Hepatocyte (in vitro differentiated cells): ENCODE results near the gene DNAJB1. TPM values are rescaled to one million over a fixed set of nuclear protein-coding genes. Genes with fewer than 3 reads are reported as not detected.

Experiments used
- DNase-seq: peaks from one replicate; pipeline ENCODE4 v3.0.0-alpha.2; 2016; ENCODE audit warnings: low spot score
- H2AFZ ChIP-seq: fragments of 200-600 bp; sonication (generic); 2 replicates; pipeline ENCODE4 v1.6.0; 2016; ENCODE audit warnings: antibody characterized with exemption, mild to moderate bottlenecking
- H3K27ac ChIP-seq: fragments of 200-600 bp; sonication (generic); 2 replicates; pipeline ENCODE4 v1.5.1; 2016; ENCODE audit warnings: mild to moderate bottlenecking
- H3K27me3 ChIP-seq: fragments of 200-600 bp; sonication (generic); 2 replicates; pipeline ENCODE4 v1.6.1; 2016
- H3K36me3 ChIP-seq: fragments of 200-600 bp; sonication (generic); replicated peaks from 2 replicates; pipeline ENCODE4 v1.5.1; 2016; ENCODE audit warnings: low read depth; ENCODE audit not compliant: insufficient read depth
- H3K4me1 ChIP-seq: fragments of 200-600 bp; sonication (generic); 2 replicates; pipeline ENCODE4 v1.5.1; 2016; ENCODE audit warnings: mild to moderate bottlenecking, moderate library complexity; ENCODE audit not compliant: insufficient read depth
- H3K4me2 ChIP-seq: fragments of 200-600 bp; sonication (generic); 2 replicates; pipeline ENCODE4 v1.6.0; 2016
- H3K4me3 ChIP-seq: fragments of 200-600 bp; sonication (generic); 2 replicates; pipeline ENCODE4 v1.5.1; 2016; ENCODE audit warnings: mild to moderate bottlenecking
- H3K79me2 ChIP-seq: fragments of 200-600 bp; sonication (generic); 2 replicates; pipeline ENCODE4 v1.6.0; 2017; ENCODE audit warnings: mild to moderate bottlenecking
- H3K9me2 ChIP-seq: fragments of 200-600 bp; sonication (generic); replicated peaks from 2 replicates; pipeline ENCODE4 v1.6.0; 2017; ENCODE audit warnings: mild to moderate bottlenecking; ENCODE audit not compliant: insufficient read depth
- H3K9me3 ChIP-seq: fragments of 200-600 bp; sonication (generic); 2 replicates; pipeline ENCODE4 v1.5.1; 2016; ENCODE audit warnings: low read depth, mild to moderate bottlenecking
- H4K20me1 ChIP-seq: fragments of 200-600 bp; sonication (generic); 2 replicates; pipeline ENCODE4 v1.6.0; 2016; ENCODE audit warnings: mild to moderate bottlenecking; ENCODE audit not compliant: insufficient read depth, poor library complexity, severe bottlenecking
- EZH2 ChIP-seq: fragments of 200-600 bp; sonication (generic); IDR thresholded peaks from 2 replicates; pipeline ENCODE4 v1.6.1; 2016; ENCODE audit warnings: antibody characterized with exemption, mild to moderate bottlenecking, borderline replicate concordance
- EZH2phosphoT487 ChIP-seq: fragments of 200-600 bp; sonication (generic); IDR thresholded peaks from one replicate; pipeline ENCODE4 v1.6.1; 2018; ENCODE audit warnings: antibody characterized with exemption, mild to moderate bottlenecking, low read depth, moderate library complexity; ENCODE audit not compliant: unreplicated experiment, severe bottlenecking
- WGBS: methylation state at CpG from one replicate; pipeline ENCODE4 v1.1.6; 2016; ENCODE audit warnings: low lambda C conversion rate; ENCODE audit errors: missing lambda C conversion rate; 5-methylcytosine and 5-hydroxymethylcytosine counted together
- polyA plus RNA-seq: library from polyadenylated mRNA; unstranded; fragments of >200 nt; fragmentation: Nextera tagmentation; extraction: Ambion mirVana; gene quantifications from 2 replicates; pipeline ENCODE4 v1.2.1, GENCODE V29; 2016
- total RNA-seq: library from RNA; depleted of rRNA; stranded (reverse); fragments of >200 nt; gene quantifications from 2 replicates; pipeline ENCODE4 v1.2.3, GENCODE V29; 2014
- TF ChIP-seq, protein P1 (sequence below): fragments of 200-600 bp; sonication (generic); IDR thresholded peaks from 2 replicates; pipeline ENCODE4 v1.5.1; 2016; ENCODE audit warnings: antibody characterized with exemption, mild to moderate bottlenecking; ENCODE audit not compliant: poor library complexity

The DNAJB1 gene
- total and polyA plus RNA-seq, 2 experiments from 2014 or later, result 104 to 185 TPM

DNA sequence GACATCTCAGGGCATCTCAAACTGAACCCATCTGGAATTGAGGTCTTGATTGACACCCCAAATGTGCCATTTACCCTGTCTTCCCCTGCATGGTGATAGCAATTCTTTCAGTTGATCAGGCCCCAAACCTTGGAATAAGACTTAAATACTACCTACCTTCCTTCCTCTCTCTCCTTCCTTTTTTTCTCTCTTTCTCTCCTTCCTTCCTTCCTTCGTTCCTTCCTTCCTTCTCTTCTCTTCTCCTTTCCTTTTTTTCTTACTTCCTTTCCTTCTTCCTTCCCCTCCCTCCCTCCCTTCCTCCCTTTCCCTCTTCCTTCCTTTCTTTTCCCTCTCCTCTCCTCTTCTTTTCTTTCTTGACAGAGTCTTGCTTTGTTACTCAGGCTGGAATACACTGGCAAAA lies 14.9 kb downstream of the DNAJB1 start:
- Histone ChIP-seq H4K20me1 (no peaks in the 10 kb centered on the region), H3K9me2 (no peaks in the 10 kb centered on the region), H3K27ac (no peak overlapping the region), H3K4me2 (no peak overlapping the region), H2AFZ (no peak overlapping the region), H3K4me3 (no peak overlapping the region), H3K79me2 (no peaks in the 10 kb centered on the region), H3K36me3 (no peaks in the 10 kb centered on the region), H3K9me3 (no peaks in the 10 kb centered on the region), H3K4me1 (peaks cover 27% of the 10 kb centered on the region), H3K27me3 (no peaks in the 10 kb centered on the region)
- no CpG with 5 or more reads among the region's 1 CpG for WGBS
- TF ChIP-seq EZH2, result no peak
- TF ChIP-seq EZH2phosphoT487, result no peak
- TF ChIP-seq, protein P1, sequence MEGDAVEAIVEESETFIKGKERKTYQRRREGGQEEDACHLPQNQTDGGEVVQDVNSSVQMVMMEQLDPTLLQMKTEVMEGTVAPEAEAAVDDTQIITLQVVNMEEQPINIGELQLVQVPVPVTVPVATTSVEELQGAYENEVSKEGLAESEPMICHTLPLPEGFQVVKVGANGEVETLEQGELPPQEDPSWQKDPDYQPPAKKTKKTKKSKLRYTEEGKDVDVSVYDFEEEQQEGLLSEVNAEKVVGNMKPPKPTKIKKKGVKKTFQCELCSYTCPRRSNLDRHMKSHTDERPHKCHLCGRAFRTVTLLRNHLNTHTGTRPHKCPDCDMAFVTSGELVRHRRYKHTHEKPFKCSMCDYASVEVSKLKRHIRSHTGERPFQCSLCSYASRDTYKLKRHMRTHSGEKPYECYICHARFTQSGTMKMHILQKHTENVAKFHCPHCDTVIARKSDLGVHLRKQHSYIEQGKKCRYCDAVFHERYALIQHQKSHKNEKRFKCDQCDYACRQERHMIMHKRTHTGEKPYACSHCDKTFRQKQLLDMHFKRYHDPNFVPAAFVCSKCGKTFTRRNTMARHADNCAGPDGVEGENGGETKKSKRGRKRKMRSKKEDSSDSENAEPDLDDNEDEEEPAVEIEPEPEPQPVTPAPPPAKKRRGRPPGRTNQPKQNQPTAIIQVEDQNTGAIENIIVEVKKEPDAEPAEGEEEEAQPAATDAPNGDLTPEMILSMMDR, result no peak
- DNase-seq, result no peak

DNA sequence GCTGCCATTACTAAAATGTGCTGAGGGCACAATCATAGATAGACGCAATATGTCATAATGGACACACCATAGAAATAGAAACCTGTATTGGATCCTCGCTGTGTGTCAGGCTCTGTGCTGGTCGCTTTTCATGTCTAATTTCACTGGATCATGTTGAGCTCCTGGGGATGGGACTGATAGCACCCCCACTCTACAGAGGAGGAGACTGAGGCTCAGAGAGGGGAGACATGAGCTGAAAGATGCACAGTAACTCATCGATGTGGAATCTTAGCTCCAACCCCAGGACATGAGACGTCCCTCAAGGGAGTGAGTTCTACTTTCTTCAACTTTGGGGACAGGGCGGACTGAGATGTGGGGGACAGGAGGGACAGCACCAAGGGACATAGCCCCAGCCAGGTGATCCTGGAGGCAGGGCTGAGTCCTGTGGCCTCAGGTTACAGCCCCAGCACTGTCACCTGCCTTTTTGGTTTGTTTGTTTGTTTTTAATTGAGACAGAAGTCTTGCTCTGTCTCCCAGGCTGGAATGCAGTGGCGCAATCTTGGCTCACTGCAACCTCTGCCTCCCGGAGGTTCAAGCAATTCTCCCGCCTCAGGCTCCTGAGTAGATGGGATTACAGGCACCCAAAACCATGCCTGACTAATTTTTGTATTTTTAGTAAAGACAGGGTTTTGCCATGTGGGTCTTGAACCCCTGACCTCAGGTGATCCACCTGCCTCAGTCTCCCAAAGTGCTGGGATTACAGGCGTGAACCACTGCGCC lies 15.7 kb downstream of the DNAJB1 start:
- H3K79me2 ChIP-seq, result no peaks in the 10 kb centered on the region
- H3K4me3 ChIP-seq, result no peak overlapping the region
- no peak for TF ChIP-seq EZH2
- TF ChIP-seq, protein P1, result no peak
- no peak for TF ChIP-seq EZH2phosphoT487
- H3K27ac ChIP-seq, result no peak overlapping the region
- H4K20me1 ChIP-seq, result no peaks in the 10 kb centered on the region
- H3K27me3 ChIP-seq, result no peaks in the 10 kb centered on the region
- peaks cover 31% of the 10 kb centered on the region for H3K4me1 ChIP-seq
- 67% methylated on average over 11 of the region's 11 CpGs for WGBS
- no peak overlapping the region for H3K4me2 ChIP-seq
- no peak overlapping the region for H2AFZ ChIP-seq
- DNase-seq, result no peak
- no peaks in the 10 kb centered on the region for H3K9me2 ChIP-seq
- no peaks in the 10 kb centered on the region for H3K9me3 ChIP-seq
- no peaks in the 10 kb centered on the region for H3K36me3 ChIP-seq

DNA sequence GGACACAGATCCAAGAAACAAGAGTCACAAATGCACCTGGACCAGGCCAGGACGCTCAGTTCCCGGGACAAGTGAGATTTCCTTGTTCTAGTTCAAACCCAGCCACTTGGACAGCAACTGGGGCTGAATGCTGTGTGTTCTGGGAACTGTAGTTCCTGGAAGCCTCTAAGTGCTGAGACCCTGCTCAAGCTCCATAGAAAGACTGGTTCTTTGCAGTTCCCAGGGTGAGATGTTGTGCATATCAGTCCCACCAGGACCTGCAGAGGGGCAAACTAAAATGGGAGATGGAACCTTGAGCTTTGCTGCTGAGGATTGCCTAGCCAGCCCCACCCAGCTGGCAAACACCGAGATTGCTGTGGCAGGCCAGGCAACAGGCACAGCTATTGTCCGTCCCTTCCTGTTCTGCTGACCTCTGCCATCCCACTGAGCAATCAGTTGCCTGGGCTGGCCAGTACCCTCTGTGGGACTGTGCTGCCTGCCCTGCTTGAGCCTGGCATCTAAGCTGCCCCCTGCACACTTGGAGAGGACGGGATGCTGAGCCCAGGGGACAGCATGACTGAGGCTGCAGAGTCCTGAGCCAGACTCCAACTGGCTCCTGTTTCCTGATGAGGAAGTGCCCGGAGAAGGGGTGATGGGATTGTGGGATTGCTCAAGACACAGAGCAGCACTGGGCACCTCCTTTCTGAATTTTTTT lies 20.8 kb downstream of the DNAJB1 start:
- H4K20me1 ChIP-seq, result peaks cover 21% of the 10 kb centered on the region
- no peak overlapping the region for H3K4me3 ChIP-seq
- H3K9me2 ChIP-seq, result no peaks in the 10 kb centered on the region
- H3K4me2 ChIP-seq, result peak overlapping the region; percentile 56
- no peaks in the 10 kb centered on the region for H3K9me3 ChIP-seq
- DNase-seq, result no peak
- H3K79me2 ChIP-seq, result peaks cover 34% of the 10 kb centered on the region
- TF ChIP-seq, protein P1, result no peak
- 64% methylated on average over 6 of the region's 6 CpGs for WGBS
- H3K36me3 ChIP-seq, result no peaks in the 10 kb centered on the region
- peaks cover 27% of the 10 kb centered on the region for H3K4me1 ChIP-seq
- peak overlapping the region; percentile 82 for H3K27ac ChIP-seq
- H3K27me3 ChIP-seq, result no peaks in the 10 kb centered on the region
- peak overlapping the region; percentile 4 for H2AFZ ChIP-seq
